A673 (cell line): ENCODE results near the gene PRDM12. TPM values are rescaled to one million over a fixed set of nuclear protein-coding genes. Genes with fewer than 3 reads are reported as not detected.

Experiments
- BruUV-seq: library from RNA; stranded (reverse); fragments of 400-500 nt; replicated peaks from 2 replicates; lab custom pipeline; 2021; lab: Mats Ljungman, UMichigan
- CTCF ChIA-PET: fragments of 300-600 bp; sonication (Branson Sonifier 250); formaldehyde crosslinking; loops from one replicate; lab custom pipeline; 2022; ENCODE audit warnings: antibody characterized with exemption; lab: Charles Lee
- POLR2A ChIA-PET: fragments of 300-600 bp; sonication (Branson Sonifier 250); formaldehyde crosslinking; loops from one replicate; lab custom pipeline; 2022; ENCODE audit warnings: antibody characterized with exemption; ENCODE audit not compliant: low non-redundant PET; lab: Charles Lee
- DNase-seq: peaks from one replicate; pipeline ENCODE4 v3.0.0-alpha.2; 2015; ENCODE audit warnings: low spot score
- H3K27ac ChIP-seq: fragments of 200-600 bp; sonication (generic); 2 replicates; pipeline ENCODE4 v1.5.1; 2016; ENCODE audit warnings: mixed run types, low read depth, mild to moderate bottlenecking, mixed read lengths, antibody characterized with exemption, low read length; ENCODE audit not compliant: poor library complexity, severe bottlenecking
- H3K27me3 ChIP-seq: fragments of 200-600 bp; sonication (generic); replicated peaks from 2 replicates; pipeline ENCODE4 v1.6.1; 2017; ENCODE audit warnings: mixed run types, low read depth, mild to moderate bottlenecking, mixed read lengths, antibody characterized with exemption, low read length; ENCODE audit not compliant: insufficient read depth, poor library complexity
- H3K36me3 ChIP-seq: fragments of 200-600 bp; sonication (generic); 2 replicates; pipeline ENCODE4 v1.6.1; 2016; ENCODE audit warnings: mixed run types, mild to moderate bottlenecking, mixed read lengths, antibody characterized with exemption, low read length; ENCODE audit not compliant: insufficient read depth, poor library complexity, severe bottlenecking
- H3K4me1 ChIP-seq: fragments of 200-600 bp; sonication (generic); 2 replicates; pipeline ENCODE4 v1.6.1; 2017; ENCODE audit warnings: mixed run types, mild to moderate bottlenecking, mixed read lengths, antibody characterized with exemption, low read length; ENCODE audit not compliant: insufficient read depth, poor library complexity, severe bottlenecking
- H3K4me3 ChIP-seq: fragments of 200-600 bp; sonication (generic); 2 replicates; pipeline ENCODE4 v1.5.1; 2016; ENCODE audit warnings: low read depth, mixed run types, mild to moderate bottlenecking, mixed read lengths, low read length; ENCODE audit not compliant: poor library complexity, severe bottlenecking
- H3K9me3 ChIP-seq: fragments of 200-600 bp; sonication (generic); 2 replicates; pipeline ENCODE4 v1.6.1; 2016; ENCODE audit warnings: mixed run types, low read depth, mild to moderate bottlenecking, mixed read lengths, antibody characterized with exemption, low read length; ENCODE audit not compliant: poor library complexity, severe bottlenecking
- EZH2 ChIP-seq: fragments of 200-600 bp; sonication (generic); IDR thresholded peaks from 2 replicates; pipeline ENCODE4 v1.6.1; 2017; ENCODE audit warnings: borderline replicate concordance, low read depth, mild to moderate bottlenecking, mixed read lengths, antibody characterized with exemption, low read length; ENCODE audit not compliant: poor library complexity, severe bottlenecking
- intact Hi-C: fragments of 100-400 bp; cut with micrococcal nuclease; formaldehyde crosslinking; loops from one replicate; pipeline ENCODE4 v1.10.0; 2022; ENCODE audit not compliant: unreplicated experiment
- total RNA-seq: library from RNA; stranded (reverse); gene quantifications from 2 replicates; pipeline ENCODE4 v1.2.3, GENCODE V29; 2021
- TF ChIP-seq, protein P1 (sequence below): fragments of 300-800, 200-600 bp; sonication (generic); conservative IDR thresholded peaks from 2 replicates; pipeline ENCODE4 v1.5.1; 2017; ENCODE audit warnings: low read depth, mild to moderate bottlenecking, antibody characterized with exemption, low read length, moderate library complexity, mixed read lengths

PRDM12 gene
- total RNA-seq, 1 experiment from 2014 or later, result not detected

DNA sequence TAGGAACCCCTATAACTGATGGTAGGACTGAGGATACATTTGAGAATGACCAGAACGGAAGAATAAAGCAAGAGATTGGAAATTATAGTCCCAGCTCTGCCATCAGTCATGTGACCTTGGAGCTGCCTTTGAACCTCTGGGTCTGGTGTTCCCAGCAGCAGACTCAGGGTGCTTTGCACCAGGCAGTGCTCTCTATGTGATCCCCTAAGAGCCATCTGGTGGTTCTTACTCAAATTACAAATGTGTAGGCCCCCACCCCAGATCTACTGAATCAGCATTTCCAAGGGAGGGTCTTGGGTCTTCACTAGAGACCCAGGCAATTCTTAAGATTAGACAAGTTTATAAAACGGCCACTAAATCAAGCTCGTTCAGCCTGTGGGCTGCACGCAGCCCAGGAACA is 40.2 kb upstream of the PRDM12 start:
- CTCF ChIA-PET, result no interaction called here
- H3K27ac ChIP-seq, result no peak overlapping the region
- no TSS peak for BruUV-seq
- no peak for DNase-seq
- H3K4me3 ChIP-seq, result no peak overlapping the region
- intact Hi-C loops, result no loop called here
- peaks cover 81% of the 10 kb centered on the region for H3K36me3 ChIP-seq
- H3K27me3 ChIP-seq, result no peaks in the 10 kb centered on the region
- TF ChIP-seq, protein P1, sequence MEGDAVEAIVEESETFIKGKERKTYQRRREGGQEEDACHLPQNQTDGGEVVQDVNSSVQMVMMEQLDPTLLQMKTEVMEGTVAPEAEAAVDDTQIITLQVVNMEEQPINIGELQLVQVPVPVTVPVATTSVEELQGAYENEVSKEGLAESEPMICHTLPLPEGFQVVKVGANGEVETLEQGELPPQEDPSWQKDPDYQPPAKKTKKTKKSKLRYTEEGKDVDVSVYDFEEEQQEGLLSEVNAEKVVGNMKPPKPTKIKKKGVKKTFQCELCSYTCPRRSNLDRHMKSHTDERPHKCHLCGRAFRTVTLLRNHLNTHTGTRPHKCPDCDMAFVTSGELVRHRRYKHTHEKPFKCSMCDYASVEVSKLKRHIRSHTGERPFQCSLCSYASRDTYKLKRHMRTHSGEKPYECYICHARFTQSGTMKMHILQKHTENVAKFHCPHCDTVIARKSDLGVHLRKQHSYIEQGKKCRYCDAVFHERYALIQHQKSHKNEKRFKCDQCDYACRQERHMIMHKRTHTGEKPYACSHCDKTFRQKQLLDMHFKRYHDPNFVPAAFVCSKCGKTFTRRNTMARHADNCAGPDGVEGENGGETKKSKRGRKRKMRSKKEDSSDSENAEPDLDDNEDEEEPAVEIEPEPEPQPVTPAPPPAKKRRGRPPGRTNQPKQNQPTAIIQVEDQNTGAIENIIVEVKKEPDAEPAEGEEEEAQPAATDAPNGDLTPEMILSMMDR, result no peak
- no peak for TF ChIP-seq EZH2
- POLR2A ChIA-PET, result no interaction called here
- H3K4me1 ChIP-seq, result no peaks in the 10 kb centered on the region
- no peaks in the 10 kb centered on the region for H3K9me3 ChIP-seq

DNA sequence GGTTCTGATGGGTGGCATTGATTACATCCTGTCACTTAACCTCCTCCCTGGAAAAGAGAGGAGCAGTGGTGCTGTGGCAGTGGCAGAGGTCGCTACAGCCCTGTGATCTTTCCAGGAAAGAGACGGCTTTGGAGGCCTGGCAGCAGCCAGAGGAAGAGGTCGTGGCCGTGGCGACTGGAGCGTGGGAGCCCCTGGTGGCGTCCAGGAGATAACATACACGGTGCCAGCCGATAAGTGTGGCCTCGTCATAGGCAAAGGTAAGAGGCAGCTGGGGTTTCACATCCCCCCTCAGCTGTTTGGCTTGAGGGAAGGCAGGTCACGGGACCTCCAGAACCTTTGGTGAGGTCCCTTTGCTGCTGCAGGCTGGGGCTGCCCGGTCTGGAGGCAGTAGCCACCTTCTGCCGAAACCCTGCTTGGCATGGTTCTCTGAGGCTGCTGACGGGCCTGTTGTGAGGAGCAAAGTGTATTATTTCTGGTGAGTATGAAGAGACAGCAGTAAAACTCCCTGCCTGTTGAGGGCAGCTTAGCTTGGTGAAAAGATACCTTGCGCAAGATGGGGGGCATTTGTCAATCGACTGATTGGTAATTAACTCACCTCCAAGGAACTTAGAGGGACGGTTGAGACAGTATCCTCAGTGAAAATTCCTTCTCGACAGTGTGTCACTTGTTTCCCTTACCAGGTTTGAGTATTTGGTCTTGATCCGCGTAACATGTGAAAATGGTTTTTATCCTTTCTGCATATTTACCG is 38.0 kb upstream of the PRDM12 start:
- intact Hi-C loops, result no loop called here
- H3K4me1 ChIP-seq, result no peaks in the 10 kb centered on the region
- H3K36me3 ChIP-seq, result peaks cover 75% of the 10 kb centered on the region
- H3K9me3 ChIP-seq, result no peaks in the 10 kb centered on the region
- ChIA-PET POLR2A (no interaction called here), CTCF (no interaction called here)
- BruUV-seq, result no TSS peak
- no peak overlapping the region for H3K27ac ChIP-seq
- no peak for DNase-seq
- no peak overlapping the region for H3K4me3 ChIP-seq
- no peaks in the 10 kb centered on the region for H3K27me3 ChIP-seq
- TF ChIP-seq, protein P1, result no peak
- TF ChIP-seq EZH2, result no peak

DNA sequence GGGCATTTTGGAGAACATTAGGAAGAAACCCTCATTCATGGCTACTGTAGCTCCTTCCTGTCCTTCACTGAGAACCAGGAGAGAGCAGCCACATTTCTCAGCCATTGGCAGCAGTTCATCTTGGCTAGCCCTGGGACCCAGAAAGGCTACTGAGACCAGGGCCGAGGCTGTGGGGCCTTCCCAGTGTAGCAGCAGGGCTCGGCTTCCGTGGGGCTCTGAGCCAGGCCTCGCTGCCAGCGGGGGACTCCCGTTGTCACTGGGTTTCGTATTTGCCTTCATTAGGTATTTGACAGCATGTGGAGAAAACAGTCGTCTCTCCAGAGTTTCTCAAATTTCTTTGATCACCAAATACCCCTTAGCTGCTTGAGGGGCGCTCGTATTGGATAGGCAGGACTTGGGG is 37.3 kb upstream of the PRDM12 start:
- DNase-seq, result no peak
- H3K9me3 ChIP-seq, result no peaks in the 10 kb centered on the region
- TF ChIP-seq, protein P1, result no peak
- TF ChIP-seq EZH2, result no peak
- ChIA-PET CTCF (no interaction called here), POLR2A (no interaction called here)
- no peaks in the 10 kb centered on the region for H3K4me1 ChIP-seq
- no TSS peak for BruUV-seq
- no peaks in the 10 kb centered on the region for H3K27me3 ChIP-seq
- no peak overlapping the region for H3K4me3 ChIP-seq
- intact Hi-C loops, result no loop called here
- H3K27ac ChIP-seq, result no peak overlapping the region
- peaks cover 78% of the 10 kb centered on the region for H3K36me3 ChIP-seq
